Astrocyte of the cerebellum (primary cell): ENCODE data around the gene AATF.

ENCODE experiments used
- DNase-seq: peaks from one replicate; pipeline ENCODE4 v3.0.0-alpha.2; 2011; ENCODE audit warnings: low read depth
- H3K4me3 ChIP-seq: 2 replicates; pipeline ENCODE4 v1.5.1; 2011; ENCODE audit warnings: mild to moderate bottlenecking, low read depth, low read length, moderate library complexity
- in situ Hi-C: cut with HindIII; loops from 2 replicates; pipeline ENCODE4 v1.10.0; 2017; ENCODE audit warnings: low sequenced_read_pairs
- TF ChIP-seq, protein P1 (sequence below): IDR thresholded peaks from 2 replicates; pipeline ENCODE4 v1.5.1; 2012; ENCODE audit warnings: low read length, low read depth, moderate library complexity, mild to moderate bottlenecking; ENCODE audit errors: missing control alignments

The AATF gene

DNA sequence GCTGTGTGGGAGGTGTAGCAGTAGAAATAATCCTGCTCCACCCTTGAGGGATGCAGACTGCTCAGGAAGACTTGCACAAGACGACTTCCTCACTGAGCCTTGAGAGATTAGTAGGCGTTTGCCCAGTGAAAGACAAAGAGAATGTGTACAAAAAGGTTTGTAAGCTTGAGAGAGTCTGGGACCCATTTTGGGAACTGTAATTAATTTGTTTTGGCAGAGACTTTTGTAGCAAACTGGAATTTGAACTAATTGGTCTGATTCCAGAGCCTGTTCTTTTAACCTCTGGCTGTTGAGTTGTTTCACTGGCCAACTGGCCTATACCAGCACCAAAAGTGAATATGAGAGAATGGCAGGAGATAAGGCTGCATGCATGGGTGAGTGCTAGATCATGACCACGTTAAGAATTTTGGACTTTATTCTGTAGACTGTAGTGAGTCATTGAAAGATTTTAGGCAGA is 75.5 kb downstream of the AATF start:
- in situ Hi-C loops, result no loop called here
- DNase-seq, result no peak
- no peak overlapping the region for H3K4me3 ChIP-seq
- TF ChIP-seq, protein P1, sequence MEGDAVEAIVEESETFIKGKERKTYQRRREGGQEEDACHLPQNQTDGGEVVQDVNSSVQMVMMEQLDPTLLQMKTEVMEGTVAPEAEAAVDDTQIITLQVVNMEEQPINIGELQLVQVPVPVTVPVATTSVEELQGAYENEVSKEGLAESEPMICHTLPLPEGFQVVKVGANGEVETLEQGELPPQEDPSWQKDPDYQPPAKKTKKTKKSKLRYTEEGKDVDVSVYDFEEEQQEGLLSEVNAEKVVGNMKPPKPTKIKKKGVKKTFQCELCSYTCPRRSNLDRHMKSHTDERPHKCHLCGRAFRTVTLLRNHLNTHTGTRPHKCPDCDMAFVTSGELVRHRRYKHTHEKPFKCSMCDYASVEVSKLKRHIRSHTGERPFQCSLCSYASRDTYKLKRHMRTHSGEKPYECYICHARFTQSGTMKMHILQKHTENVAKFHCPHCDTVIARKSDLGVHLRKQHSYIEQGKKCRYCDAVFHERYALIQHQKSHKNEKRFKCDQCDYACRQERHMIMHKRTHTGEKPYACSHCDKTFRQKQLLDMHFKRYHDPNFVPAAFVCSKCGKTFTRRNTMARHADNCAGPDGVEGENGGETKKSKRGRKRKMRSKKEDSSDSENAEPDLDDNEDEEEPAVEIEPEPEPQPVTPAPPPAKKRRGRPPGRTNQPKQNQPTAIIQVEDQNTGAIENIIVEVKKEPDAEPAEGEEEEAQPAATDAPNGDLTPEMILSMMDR, result no peak

GRCh38 chr17:37025238-37025637 is 76.5 kb downstream of the AATF start:
- no peak overlapping the region for H3K4me3 ChIP-seq
- in situ Hi-C loops, result no loop called here
- no peak for DNase-seq
- TF ChIP-seq, protein P1, result no peak

GRCh38 chr17:37025847-37026530 is 77.2 kb downstream of the AATF start:
- DNase-seq, result no peak
- TF ChIP-seq, protein P1, result no peak
- in situ Hi-C loops, result no loop called here
- no peak overlapping the region for H3K4me3 ChIP-seq

DNA sequence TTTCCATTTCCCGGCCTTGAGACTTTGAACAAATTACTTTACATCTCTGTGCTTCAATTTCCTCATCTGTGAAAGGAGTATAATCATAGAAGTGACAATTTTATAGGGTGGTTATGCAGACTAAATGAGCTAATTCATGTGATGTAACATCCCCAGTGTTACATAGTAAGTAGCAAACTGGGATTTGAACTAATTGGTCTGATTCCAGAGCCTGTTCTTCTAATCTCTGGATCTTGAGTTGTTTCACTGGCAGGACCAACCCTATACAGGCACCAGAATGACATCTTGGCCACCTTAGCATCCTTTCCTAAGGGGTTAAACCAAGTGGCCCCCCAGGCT is 77.7 kb downstream of the AATF start:
- no peak for DNase-seq
- TF ChIP-seq, protein P1, result no peak
- no peak overlapping the region for H3K4me3 ChIP-seq
- in situ Hi-C loops, result no loop called here

DNA sequence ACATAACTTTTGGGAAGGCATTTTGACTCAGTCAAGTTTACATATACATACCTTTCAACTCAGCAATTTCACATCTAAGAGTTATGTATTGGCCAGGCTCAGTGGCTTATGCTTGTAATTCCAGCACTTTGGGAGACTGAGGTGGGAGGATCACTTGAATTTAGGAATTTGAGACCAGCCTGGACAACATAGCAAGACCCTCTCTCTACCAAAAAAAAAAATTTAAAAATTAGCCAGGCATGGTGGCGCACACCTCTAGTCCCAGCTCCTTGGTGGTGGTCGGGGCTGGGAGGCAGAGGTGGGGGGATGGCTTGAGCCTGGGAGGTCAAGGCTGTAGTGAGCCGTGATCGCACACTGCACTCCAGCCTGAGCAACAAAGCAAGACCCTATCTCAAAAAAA is 79.3 kb downstream of the AATF start:
- in situ Hi-C loops, result no loop called here
- no peak for DNase-seq
- no peak overlapping the region for H3K4me3 ChIP-seq
- TF ChIP-seq, protein P1, result no peak

GRCh38 chr17:37031493-37032083 is 82.8 kb downstream of the AATF start:
- in situ Hi-C loops, result no loop called here
- TF ChIP-seq, protein P1, result no peak
- no peak for DNase-seq
- H3K4me3 ChIP-seq, result no peak overlapping the region
